Prostate gland (tissue), 2 donors: ENCODE results near the gene ERG.

Experiments used
- CTCF ChIP-seq, 4 experiments: fragments of 200-600 bp in 2 of 4; fragments of 450-650 bp in 2 of 4; sonication (generic) in 2 of 4; IDR thresholded peaks; 1 replicate in 3 of 4; 2 replicates in 1 of 4; pipeline ENCODE4 v1.5.1; 2016 to 2019; ENCODE audit warnings: antibody characterized with exemption in 4 of 4, mild to moderate bottlenecking in 2 of 4, moderate library complexity in 2 of 4
- POLR2A ChIP-seq: fragments of 450-650 bp; IDR thresholded peaks from one replicate; pipeline ENCODE4 v1.6.1; 2016; ENCODE audit warnings: antibody characterized with exemption, mild to moderate bottlenecking
- POLR2AphosphoS5 ChIP-seq: sonication (generic); formaldehyde crosslinking; IDR thresholded peaks from one replicate; pipeline ENCODE4 v1.6.1; 2017; ENCODE audit warnings: antibody characterized with exemption

GRCh38 chr21:38504066-38504465, 5.8 kb upstream of the ERG start:
- TF ChIP-seq CTCF (IDR thresholded peaks at IDR 0.05) (no peak), POLR2AphosphoS5 (no peak), POLR2A (no peak)
